MCF 10A (cell line): ENCODE results near the gene MET. TPM values are rescaled to one million over a fixed set of nuclear protein-coding genes. Genes with fewer than 3 reads are reported as not detected.
"Not testable (repeated sequence)": the region's sequence is repeated elsewhere in the genome, so short reads cannot be mapped to it uniquely, and the experiment has no call there.

Source experiments
- BruUV-seq: library from RNA; stranded (reverse); fragments of 400-500 nt; replicated peaks from 2 replicates; lab custom pipeline; 2021; lab: Mats Ljungman, UMichigan
- CTCF ChIA-PET: fragments of 300-600 bp; sonication (Branson Sonifier 250); formaldehyde crosslinking; extraction: SDS; loops from one replicate; lab custom pipeline; 2021; ENCODE audit warnings: antibody characterized with exemption, inconsistent platforms; lab: Yijun Ruan, JAX
- POLR2A ChIA-PET: fragments of 300-600, 350-650 bp; sonication (Branson Sonifier 250); formaldehyde crosslinking; extraction: SDS; loops from one replicate; lab custom pipeline; 2020; ENCODE audit warnings: antibody characterized with exemption, inconsistent platforms; lab: Yijun Ruan, JAX
- DNase-seq: peaks from one replicate; pipeline ENCODE4 v3.0.0-alpha.2; 2018; ENCODE audit not compliant: unreplicated experiment
- H3K27ac Mint-ChIP-seq: one replicate; pipeline ENCODE4 v1.8.0; 2022; ENCODE audit warnings: mild to moderate bottlenecking, low read depth, mixed read lengths; ENCODE audit not compliant: unreplicated experiment
- H3K27me3 Mint-ChIP-seq: one replicate; pipeline ENCODE4 v1.8.0; 2022; ENCODE audit warnings: mixed read lengths; ENCODE audit not compliant: insufficient read depth, unreplicated experiment
- H3K36me3 Mint-ChIP-seq: one replicate; pipeline ENCODE4 v1.8.0; 2022; ENCODE audit warnings: mild to moderate bottlenecking, moderate library complexity, mixed read lengths; ENCODE audit not compliant: insufficient read depth, unreplicated experiment
- H3K4me1 Mint-ChIP-seq: one replicate; pipeline ENCODE4 v1.8.0; 2022; ENCODE audit warnings: mixed read lengths; ENCODE audit not compliant: insufficient read depth, unreplicated experiment
- H3K4me3 Mint-ChIP-seq: one replicate; pipeline ENCODE4 v1.8.0; 2022; ENCODE audit warnings: mild to moderate bottlenecking, moderate library complexity, mixed read lengths; ENCODE audit not compliant: unreplicated experiment
- H3K9me3 Mint-ChIP-seq: one replicate; pipeline ENCODE4 v1.8.0; 2022; ENCODE audit warnings: mixed read lengths; ENCODE audit not compliant: unreplicated experiment
- intact Hi-C: fragments of 100-400 bp; cut with micrococcal nuclease; formaldehyde crosslinking; loops from 2 replicates; pipeline ENCODE4 v1.14.1; 2022
- total RNA-seq: library from RNA; stranded (reverse); gene quantifications from 2 replicates; pipeline ENCODE4 v1.2.3, GENCODE V29; 2022
- TF ChIP-seq, protein P1 (sequence below): fragments of 200-600 bp; IDR thresholded peaks from one replicate; pipeline ENCODE4 v1.8.0; 2022; ENCODE audit warnings: antibody characterized with exemption, mild to moderate bottlenecking; ENCODE audit not compliant: unreplicated experiment

The MET gene
- total RNA-seq, 1 experiment from 2014 or later, result 129 TPM

DNA sequence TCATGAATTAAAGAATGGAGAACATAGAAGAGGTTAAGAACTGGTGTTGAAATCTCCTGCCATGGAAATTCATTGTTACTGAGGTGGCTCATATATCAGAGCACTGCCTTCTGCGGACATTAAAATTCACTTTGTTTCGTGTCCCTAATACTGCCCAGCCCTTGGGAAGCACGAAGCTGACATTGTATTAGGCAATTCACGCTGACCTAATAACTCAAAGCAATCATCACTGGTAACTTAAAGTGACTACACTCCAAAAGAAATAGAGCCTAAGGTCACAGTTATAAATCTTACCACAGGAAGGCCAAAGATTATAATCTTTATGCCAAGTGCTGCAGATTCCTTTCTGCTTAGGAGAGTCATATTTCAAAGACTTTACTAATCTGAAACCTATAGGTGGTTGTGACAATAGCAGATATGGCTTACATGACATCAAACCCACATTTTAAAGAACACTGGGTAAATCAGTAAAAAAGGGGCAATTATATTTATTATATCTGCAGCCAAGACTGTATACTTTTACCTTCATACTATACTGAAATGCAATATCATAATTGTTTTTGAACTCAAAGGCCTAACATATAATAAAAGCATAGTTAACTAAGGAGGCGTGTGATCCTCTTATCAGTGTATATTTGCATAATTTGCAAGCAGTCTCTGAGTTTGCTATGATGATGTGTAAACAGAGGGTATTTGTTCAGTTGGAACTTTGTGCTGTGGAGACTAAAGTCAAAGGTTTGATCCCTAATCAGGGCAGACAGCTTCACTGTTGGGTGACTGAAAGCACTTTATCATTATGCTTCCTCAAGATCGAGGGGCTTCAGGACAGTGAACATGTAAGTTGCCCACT is 138.5 kb downstream of the MET start:
- POLR2A ChIA-PET, result interaction anchor here (0.6 to 2.6 kb wide), 15 partner anchors 9 to 317 kb away, joined by 3 to 24 read pairs (median 5); partner anchors contain the start of gene MET
- CTCF ChIA-PET, result interaction anchor here (0.5 to 10.0 kb wide), 34 partner anchors 9 to 1992 kb away, joined by 3 to 205 read pairs (median 3); partner anchors contain the start of gene MET
- Mint-ChIP-seq H3K36me3 (no peaks in the 10 kb centered on the region), H3K4me1 (peaks cover 19% of the 10 kb centered on the region), H3K27me3 (no peaks in the 10 kb centered on the region), H3K27ac (peak overlapping the region; percentile 75), H3K9me3 (no peaks in the 10 kb centered on the region), H3K4me3 (no peak overlapping the region)
- intact Hi-C loops, result no loop called here
- TF ChIP-seq, protein P1, sequence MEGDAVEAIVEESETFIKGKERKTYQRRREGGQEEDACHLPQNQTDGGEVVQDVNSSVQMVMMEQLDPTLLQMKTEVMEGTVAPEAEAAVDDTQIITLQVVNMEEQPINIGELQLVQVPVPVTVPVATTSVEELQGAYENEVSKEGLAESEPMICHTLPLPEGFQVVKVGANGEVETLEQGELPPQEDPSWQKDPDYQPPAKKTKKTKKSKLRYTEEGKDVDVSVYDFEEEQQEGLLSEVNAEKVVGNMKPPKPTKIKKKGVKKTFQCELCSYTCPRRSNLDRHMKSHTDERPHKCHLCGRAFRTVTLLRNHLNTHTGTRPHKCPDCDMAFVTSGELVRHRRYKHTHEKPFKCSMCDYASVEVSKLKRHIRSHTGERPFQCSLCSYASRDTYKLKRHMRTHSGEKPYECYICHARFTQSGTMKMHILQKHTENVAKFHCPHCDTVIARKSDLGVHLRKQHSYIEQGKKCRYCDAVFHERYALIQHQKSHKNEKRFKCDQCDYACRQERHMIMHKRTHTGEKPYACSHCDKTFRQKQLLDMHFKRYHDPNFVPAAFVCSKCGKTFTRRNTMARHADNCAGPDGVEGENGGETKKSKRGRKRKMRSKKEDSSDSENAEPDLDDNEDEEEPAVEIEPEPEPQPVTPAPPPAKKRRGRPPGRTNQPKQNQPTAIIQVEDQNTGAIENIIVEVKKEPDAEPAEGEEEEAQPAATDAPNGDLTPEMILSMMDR, result no peak
- DNase-seq, result peak; percentile 17
- no TSS peak for BruUV-seq

DNA sequence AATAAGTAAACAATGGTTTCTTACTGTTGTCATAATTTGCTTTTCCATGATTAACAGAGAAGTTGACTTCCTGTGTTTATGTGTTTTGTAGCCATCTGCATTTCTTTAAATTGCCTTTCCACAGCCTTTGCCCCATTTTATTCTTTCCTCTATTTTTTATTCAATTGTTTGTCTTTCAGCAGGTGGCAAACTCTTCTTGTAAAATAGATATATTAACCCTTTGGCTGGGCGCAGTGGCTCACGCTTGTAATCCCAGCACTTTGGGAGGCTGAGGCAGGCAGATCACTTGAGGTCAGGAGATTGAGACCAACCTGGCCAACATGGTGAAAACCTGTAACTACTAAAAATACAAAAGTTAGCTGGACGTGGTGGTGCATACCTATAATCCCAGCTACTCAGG is 139.8 kb downstream of the MET start:
- ChIA-PET CTCF (interaction anchor here (0.6 to 10.0 kb wide), 5 partner anchors 45 to 626 kb away, joined by 3 to 205 read pairs (median 4); partner anchors contain the start of gene MET), POLR2A (interaction anchor here (2.6 kb wide), 1 partner anchor 242 kb away, joined by 9 read pairs; no protein-coding TSS in a partner anchor)
- DNase-seq, result no peak
- Mint-ChIP-seq H3K27me3 (no peaks in the 10 kb centered on the region), H3K36me3 (no peaks in the 10 kb centered on the region), H3K27ac (no peak overlapping the region), H3K9me3 (no peaks in the 10 kb centered on the region), H3K4me3 (no peak overlapping the region), H3K4me1 (peaks cover 19% of the 10 kb centered on the region)
- no TSS peak for BruUV-seq
- intact Hi-C loops, result no loop called here
- TF ChIP-seq, protein P1, result no peak

DNA sequence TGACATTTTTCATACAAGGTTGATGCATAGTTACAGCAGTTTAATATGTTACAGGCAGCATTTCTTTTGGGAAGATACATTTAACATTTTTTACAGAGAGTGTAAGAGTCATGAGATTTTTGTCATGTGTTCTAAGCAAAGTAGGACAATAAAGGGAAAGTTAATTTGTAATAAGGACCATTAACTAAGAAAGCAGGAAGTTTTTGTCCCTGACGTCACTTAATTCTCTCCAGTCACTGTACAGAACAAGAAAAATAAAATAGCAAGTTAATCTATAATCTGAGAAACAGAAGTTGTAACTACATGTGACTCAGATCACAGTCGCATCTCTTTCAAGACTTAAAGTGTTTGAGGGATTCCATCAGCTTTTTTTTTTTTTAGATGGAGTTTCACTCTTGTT is 140.9 kb downstream of the MET start:
- H3K27me3 Mint-ChIP-seq, result no peaks in the 10 kb centered on the region
- H3K9me3 Mint-ChIP-seq, result no peaks in the 10 kb centered on the region
- intact Hi-C loops, result no loop called here
- TF ChIP-seq, protein P1, result no peak
- CTCF ChIA-PET, result interaction anchor here (0.9 to 2.7 kb wide), 4 partner anchors 11 to 307 kb away, joined by 3 to 25 read pairs (median 3); no protein-coding TSS in a partner anchor
- H3K36me3 Mint-ChIP-seq, result no peaks in the 10 kb centered on the region
- no peak overlapping the region for H3K4me3 Mint-ChIP-seq
- H3K4me1 Mint-ChIP-seq, result peaks cover 19% of the 10 kb centered on the region
- peak overlapping the region; percentile 43 for H3K27ac Mint-ChIP-seq
- no TSS peak for BruUV-seq
- POLR2A ChIA-PET, result interaction anchor here (0.6 kb wide), 1 partner anchor 480 kb away, joined by 3 read pairs; no protein-coding TSS in a partner anchor
- DNase-seq, result no peak

DNA sequence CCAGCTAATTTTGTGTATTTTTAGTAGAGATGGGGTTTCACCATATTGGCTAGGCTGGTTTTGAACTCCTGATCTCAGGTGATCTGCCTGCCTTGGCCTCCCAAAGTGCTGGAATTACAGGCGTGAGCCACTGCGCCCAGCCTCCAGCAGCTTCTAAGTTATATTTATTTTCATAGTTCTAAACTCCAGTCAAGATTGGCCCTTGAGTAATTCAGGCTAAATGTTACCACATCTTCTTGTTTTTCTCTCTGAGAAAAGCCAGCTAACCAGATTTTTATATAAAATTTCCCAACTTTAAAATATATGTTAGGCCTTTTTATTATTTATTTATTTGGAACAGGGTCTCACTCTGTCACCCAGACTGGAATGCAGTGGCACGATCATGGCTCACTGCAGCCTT is 141.4 kb downstream of the MET start:
- POLR2A ChIA-PET, result interaction anchor here (0.6 kb wide), 2 partner anchors 11 to 480 kb away, joined by 3 read pairs; no protein-coding TSS in a partner anchor
- BruUV-seq, intact Hi-C loops, H3K27ac Mint-ChIP-seq, H3K36me3 Mint-ChIP-seq, H3K27me3 Mint-ChIP-seq, DNase-seq, H3K4me3 Mint-ChIP-seq, H3K9me3 Mint-ChIP-seq: not testable (repeated sequence)
- CTCF ChIA-PET, result interaction anchor here (0.6 to 2.7 kb wide), 6 partner anchors 11 to 602 kb away, joined by 3 to 25 read pairs (median 3); no protein-coding TSS in a partner anchor
- peaks cover 19% of the 10 kb centered on the region for H3K4me1 Mint-ChIP-seq
